Ovary (tissue), 9 donors: ENCODE data around the gene S100PBP. TPM values are rescaled to one million over a fixed set of nuclear protein-coding genes. Genes with fewer than 3 reads are reported as not detected.

Source experiments
- DNase-seq, 5 donors: peaks; one replicate each; pipeline ENCODE4 v3.0.0-alpha.2; 2019 to 2020
- H3K27ac ChIP-seq, 2 donors: fragments of 200-600 bp; one replicate each; pipeline versions ENCODE4 v1.5.1 to v1.8.0; 2019 to 2022
- H3K27me3 ChIP-seq: fragments of 200-600 bp; one replicate; pipeline ENCODE4 v1.8.0; 2022
- H3K36me3 ChIP-seq: fragments of 200-600 bp; sonication (generic); one replicate; pipeline ENCODE4 v1.5.1; 2019
- H3K4me1 ChIP-seq: one replicate; pipeline ENCODE4 v1.8.1; 2013; ENCODE audit warnings: mild to moderate bottlenecking, moderate library complexity; ENCODE audit not compliant: insufficient read depth
- H3K4me3 ChIP-seq: fragments of 200-600 bp; sonication (generic); one replicate; pipeline ENCODE4 v1.5.1; 2017
- H3K9me3 ChIP-seq, 2 donors: fragments of 200-600 bp in 1 of 2; sonication (generic) in 1 of 2; one replicate each; pipeline versions ENCODE4 v1.5.1 to v1.8.1; 2013 to 2019; ENCODE audit warnings: mild to moderate bottlenecking in 1 of 2, moderate library complexity in 1 of 2
- CTCF ChIP-seq, 3 donors: fragments of 450-650 bp in 2 of 3; fragments of 200-600 bp in 1 of 3; IDR thresholded peaks; one replicate each; pipeline versions ENCODE4 v1.5.1 to v1.8.0; 2016 to 2022; ENCODE audit warnings: antibody characterized with exemption in 3 of 3, mild to moderate bottlenecking in 1 of 3
- EP300 ChIP-seq: sonication (generic); formaldehyde crosslinking; IDR thresholded peaks from one replicate; pipeline ENCODE4 v1.6.1; 2017; ENCODE audit warnings: antibody characterized with exemption
- POLR2A ChIP-seq: fragments of 450-650 bp; IDR thresholded peaks from one replicate; pipeline ENCODE4 v1.6.1; 2017; ENCODE audit warnings: antibody characterized with exemption, mild to moderate bottlenecking, moderate library complexity
- WGBS, 3 donors: extraction: QIAGEN DNeasy Blood & Tissue Kit in 1 of 3; methylation state at CpG; one replicate each; pipeline versions ENCODE4 v1.1.5 to v1.1.7; 2013 to 2017; 5-methylcytosine and 5-hydroxymethylcytosine counted together
- intact Hi-C, 4 donors: fragments of 100-400 bp; cut with DNase I; formaldehyde crosslinking; loops; one replicate each; pipeline versions ENCODE4 v1.11.0 to v1.15.1; 2022 to 2023
- polyA plus RNA-seq, 2 donors: library from polyadenylated mRNA; stranded (reverse); fragments of 200-250 nt in 1 of 2; fragments of 350-450 nt in 1 of 2; fragmentation: Illumina TruSeq in 1 of 2; extraction: RNeasy Lipid Tissue Mini Kit (QIAGEN cat#74804) in 1 of 2; gene quantifications; one replicate each; pipeline ENCODE4 v1.2.3, GENCODE V29; 2013 to 2014
- total RNA-seq, 7 donors: library from RNA; depleted of rRNA in 2 of 7; stranded (reverse); fragments of >200 nt in 2 of 7; fragmentation: NEBNext Ultra II Directional in 3 of 7; extraction: Animal tissue kit (Norgen Biotek cat#: 25700) in 3 of 7; gene quantifications; one replicate each; pipeline versions ENCODE4 v1.1.0 to v1.2.4, GENCODE V29; 2016 to 2023
- donor health status: DM: no; HTN: no; CAD: no; lungs with moderate emphysema.
- donor health status: DM: no; HTN: no; CAD: no.
- donor health status: Bipolar disorder and iron deficiency.
- donor health status: DM: yes; HTN: yes; CAD: no.
- donor health status: DM: no; HTN: no; CAD: no.
- donor health status: DM: yes; HTN: yes; CAD: no.

S100PBP gene
- total and polyA plus RNA-seq, 9 donors = 18.1 to 64.2 (median 42.6) TPM

- Histone ChIP-seq H3K36me3 (no peaks in the 10 kb centered on the region), H3K4me3 (no peak overlapping the region), H3K27ac (no peak overlapping the region), H3K27me3 (no peaks in the 10 kb centered on the region), H3K4me1 (no peaks in the 10 kb centered on the region), H3K9me3 (no peaks in the 10 kb centered on the region)
- intact Hi-C loops = no loop called here
- DNase-seq = no peak
- TF ChIP-seq POLR2A (no peak), EP300 (no peak), CTCF (IDR thresholded peaks at IDR 0.05) (no peak)
- 83 to 86% (median 83%) methylated on average over 7 of the region's 7 CpGs for WGBS, 3 donors
These were observed 10.9 kb downstream of the S100PBP start for GRCh38 chr1:32828341-32828740.

GRCh38 chr1:32830092-32830852 lies 12.8 kb downstream of the S100PBP start:
- H3K4me3 ChIP-seq = no peak overlapping the region
- DNase-seq = no peak
- H3K36me3 ChIP-seq = no peaks in the 10 kb centered on the region
- TF ChIP-seq CTCF (IDR thresholded peaks at IDR 0.05) (no peak), EP300 (no peak), POLR2A (no peak)
- H3K27me3 ChIP-seq = no peaks in the 10 kb centered on the region
- no peak overlapping the region for H3K27ac ChIP-seq
- 59 to 77% (median 60%) methylated on average over 6 of the region's 6 CpGs for WGBS, 3 donors
- intact Hi-C loops = no loop called here
- no peaks in the 10 kb centered on the region for H3K9me3 ChIP-seq
- no peaks in the 10 kb centered on the region for H3K4me1 ChIP-seq

GRCh38 chr1:32831878-32832277 lies 14.4 kb downstream of the S100PBP start:
- Histone ChIP-seq H3K4me3 (no peak overlapping the region), H3K9me3 (no peaks in the 10 kb centered on the region), H3K27me3 (no peaks in the 10 kb centered on the region), H3K4me1 (no peaks in the 10 kb centered on the region), H3K27ac (no peak overlapping the region), H3K36me3 (no peaks in the 10 kb centered on the region)
- intact Hi-C loops = no loop called here
- 66 to 76% (median 73%) methylated on average over 1 of the region's 1 CpG for WGBS, 3 donors
- no peak for DNase-seq
- TF ChIP-seq EP300 = no peak
- no peak for TF ChIP-seq CTCF (IDR thresholded peaks at IDR 0.05)
- TF ChIP-seq POLR2A = no peak

GRCh38 chr1:32848354-32849063 lies 31.1 kb downstream of the S100PBP start:
- no peaks in the 10 kb centered on the region for H3K9me3 ChIP-seq
- no peaks in the 10 kb centered on the region for H3K4me1 ChIP-seq
- no peak for DNase-seq
- no peak overlapping the region for H3K27ac ChIP-seq
- no peak overlapping the region for H3K4me3 ChIP-seq
- 44 to 47% (median 46%) methylated on average over 2 of the region's 2 CpGs for whole genome bisulfite sequencing, 3 donors
- intact Hi-C loops = no loop called here
- no peaks in the 10 kb centered on the region for H3K27me3 ChIP-seq
- TF ChIP-seq EP300 = no peak
- TF ChIP-seq CTCF (IDR thresholded peaks at IDR 0.05) = no peak
- TF ChIP-seq POLR2A = no peak
- no peaks in the 10 kb centered on the region for H3K36me3 ChIP-seq
